Left lobe of liver (tissue), 2 donors: ENCODE measurements around the gene RBBP8NL. TPM values are rescaled to one million over a fixed set of nuclear protein-coding genes. Genes with fewer than 3 reads are reported as not detected.

Experiments used
- ATAC-seq: fragments of 200-7000 bp; cut with Tn5 transposase; one replicate; pipeline ENCODE4 v1.9.1; 2020; ENCODE audit warnings: mild to moderate bottlenecking, moderate library complexity
- DNase-seq: peaks from one replicate; pipeline ENCODE4 v3.0.0-alpha.2; 2020; ENCODE audit warnings: low spot score
- total RNA-seq: library from RNA; stranded (reverse); gene quantifications from one replicate; pipeline ENCODE4 v1.2.1, GENCODE V29; 2021
- donor health status: DM: no; HTN: no; CAD: no; lungs with moderate emphysema.
- donor health status: DM: no; HTN: yes; CAD: no.

Gene RBBP8NL
- total RNA-seq, 1 donor from 2014 or later, result not detected

DNA sequence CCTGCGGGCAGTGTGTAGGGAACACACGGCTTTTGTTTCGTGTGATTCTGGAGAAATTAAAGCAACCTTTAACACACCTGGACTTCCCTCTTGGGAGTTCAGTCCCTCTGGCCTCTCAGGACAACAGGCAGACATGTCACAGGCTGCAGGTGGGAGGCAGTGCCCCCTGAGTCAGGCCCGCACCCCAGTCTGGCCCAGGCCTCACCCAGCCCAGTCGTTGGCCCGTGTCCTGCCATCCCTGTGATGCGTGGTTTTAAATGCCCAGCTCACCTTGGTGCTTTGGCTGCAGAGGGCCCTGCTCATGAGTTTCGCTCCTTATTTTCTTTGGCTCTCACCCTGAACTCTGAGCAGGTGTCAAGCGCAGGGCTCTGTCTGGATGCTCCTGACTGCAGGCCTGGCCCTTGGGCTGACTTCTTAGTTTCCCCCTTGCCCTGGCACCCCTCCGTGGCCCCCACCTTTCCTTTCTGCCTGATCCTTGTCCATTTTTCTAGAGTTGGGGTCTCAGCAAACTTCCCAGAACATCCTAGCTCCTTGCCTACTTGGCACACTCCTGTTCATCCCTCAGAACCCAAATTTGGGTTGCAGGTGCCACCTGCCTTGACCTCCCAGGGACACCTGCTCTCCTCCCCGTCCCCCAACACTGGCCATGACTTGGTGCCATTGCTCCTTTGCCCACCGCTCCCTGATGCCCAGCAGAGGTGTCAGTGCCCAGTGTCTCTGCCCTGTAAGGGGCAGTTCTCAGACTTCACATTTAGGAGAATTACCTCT is 18.1 kb downstream of the RBBP8NL start:
- no peak for ATAC-seq
- no peak for DNase-seq

DNA sequence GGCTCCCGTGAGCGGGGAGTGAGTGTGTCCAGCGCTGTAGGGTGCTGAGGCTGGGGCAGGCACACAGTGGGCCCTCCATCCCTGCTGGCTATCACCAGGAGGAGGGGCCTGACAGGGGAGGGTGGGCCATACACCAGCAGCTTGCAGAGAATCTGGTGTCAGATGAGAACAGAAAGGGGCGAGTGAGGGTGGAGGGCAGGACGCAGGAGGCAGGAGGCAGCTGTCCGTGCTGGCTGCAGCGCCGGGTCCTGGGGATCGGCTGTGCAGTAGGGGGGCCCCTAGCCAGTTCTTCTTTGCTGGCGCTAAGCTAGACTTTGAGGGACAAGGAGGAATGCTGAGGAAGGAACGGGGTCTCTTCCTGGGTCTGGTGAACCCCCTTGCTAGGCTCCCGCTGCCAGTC is 18.7 kb downstream of the RBBP8NL start:
- ATAC-seq (no peak), DNase-seq (no peak)

DNA sequence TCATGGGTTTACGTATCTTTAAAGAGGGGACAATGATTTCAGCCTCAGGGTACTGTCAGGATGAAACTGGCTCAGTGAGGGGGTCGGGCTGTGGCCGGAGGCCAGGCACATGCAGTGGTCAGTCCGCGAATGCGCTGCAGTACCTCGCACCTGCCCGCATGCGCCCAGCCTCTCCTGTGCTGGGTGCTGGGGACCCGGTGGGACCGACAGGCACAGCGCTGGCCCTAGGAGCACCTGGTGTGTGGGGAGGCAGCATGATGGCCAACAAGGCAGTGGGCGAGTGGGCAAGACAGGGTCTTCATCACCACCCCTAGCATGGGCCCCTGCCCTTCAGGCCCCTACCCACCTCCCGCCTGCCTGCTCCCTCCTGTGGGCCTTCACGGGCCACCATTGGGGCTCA is 19.3 kb downstream of the RBBP8NL start:
- DNase-seq, result no peak
- no peak for ATAC-seq

DNA sequence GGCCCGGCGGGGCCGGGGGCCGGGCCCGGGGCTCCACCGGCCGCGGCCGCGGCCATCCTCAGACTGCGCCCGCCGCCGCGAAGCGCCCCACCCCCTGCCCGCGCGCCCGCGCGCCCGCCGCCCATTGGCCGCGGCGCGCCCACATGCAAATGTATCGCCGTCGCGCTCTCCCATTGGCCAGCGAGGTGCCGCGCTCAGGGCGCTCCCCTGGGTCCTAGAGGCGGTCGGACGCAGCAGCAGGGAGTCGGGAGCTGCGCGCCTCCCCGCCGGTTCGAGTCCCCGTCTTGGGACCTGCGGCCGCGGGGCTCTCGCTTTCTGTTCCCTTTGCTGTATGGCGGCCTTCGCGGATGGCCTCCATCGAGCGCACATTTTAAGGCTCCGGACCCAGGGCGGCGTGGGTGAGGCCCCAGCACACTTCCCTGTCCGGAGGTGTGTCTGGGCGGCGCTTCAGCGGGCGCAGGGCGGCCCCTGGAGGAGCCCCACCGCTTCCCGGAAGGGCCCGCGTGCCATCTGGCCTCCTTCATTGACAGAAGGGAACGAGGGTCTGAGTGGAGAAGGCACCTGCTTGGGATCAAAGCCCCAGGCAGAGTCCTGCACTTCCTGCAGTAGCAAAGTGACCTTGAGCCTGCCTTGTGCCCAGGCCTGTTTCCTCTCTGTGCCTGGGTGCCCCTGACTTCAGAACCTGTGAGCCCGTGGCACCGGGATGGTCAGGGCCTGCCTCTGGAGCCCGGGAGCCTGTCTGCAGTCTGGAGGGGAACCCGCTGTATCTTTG is 19.9 kb downstream of the RBBP8NL start, which contains the start of gene CABLES2:
Gene CABLES2, minus strand, starts transcription at position 65 of the 772 bp plus-strand sequence. Its CDS starts 9 bp downstream, at position 56.
- ATAC-seq (peak; percentile 93), DNase-seq (peak; percentile 95)

DNA sequence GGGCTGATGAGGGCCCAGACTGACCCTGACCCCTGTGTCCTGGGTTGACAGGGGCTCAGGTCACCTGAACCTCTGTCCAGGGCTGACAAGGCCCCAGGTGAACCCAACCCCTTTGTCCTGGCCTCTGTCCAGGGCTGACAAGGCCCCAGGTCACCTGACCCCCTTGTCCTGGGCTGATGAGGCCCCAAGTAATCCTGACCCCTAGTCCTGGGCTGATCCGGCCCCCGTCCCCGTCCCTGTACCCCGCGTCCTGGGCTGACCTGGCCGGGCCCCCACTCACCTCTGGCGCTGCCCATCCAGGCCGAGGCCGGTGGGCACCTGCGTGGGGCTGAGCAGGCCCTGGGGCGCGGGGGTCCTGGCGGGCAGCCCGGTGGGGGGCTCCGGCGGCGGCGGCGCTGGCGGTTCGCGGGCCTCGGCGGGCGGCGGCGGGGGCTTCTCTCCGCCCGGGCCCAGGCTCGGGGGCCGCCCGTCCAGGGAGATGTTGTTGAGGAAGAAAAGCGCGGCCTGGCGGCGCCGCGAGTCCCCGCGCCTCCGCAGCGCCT is 20.6 kb downstream of the RBBP8NL start:
- ATAC-seq, result no peak

DNA sequence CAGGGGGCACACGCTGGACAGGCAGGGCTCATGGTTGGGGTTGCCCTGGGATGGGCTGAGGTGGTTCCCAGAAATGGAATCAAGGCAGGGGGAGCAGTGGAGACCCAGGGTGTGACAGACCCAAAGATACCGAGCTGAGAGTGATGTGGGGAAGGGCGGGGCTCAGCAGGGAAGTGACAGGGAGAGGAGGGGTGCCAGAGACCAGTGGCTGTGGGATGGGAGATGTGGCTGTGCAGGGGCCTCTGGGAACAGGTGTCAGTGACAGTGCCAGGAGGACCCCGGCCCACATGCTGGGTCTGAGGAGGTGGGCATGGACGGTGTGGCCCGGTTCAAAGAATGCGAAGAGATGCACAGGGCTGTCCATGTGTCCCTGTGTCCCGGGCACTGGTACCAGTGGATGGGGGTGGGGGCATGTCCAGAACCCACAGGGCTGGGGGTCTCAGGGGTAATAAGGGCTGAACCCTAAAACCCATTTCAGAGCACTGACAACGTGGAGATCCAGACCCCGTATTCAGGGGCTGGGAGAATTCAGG is 21.3 kb downstream of the RBBP8NL start:
- ATAC-seq, result no peak

More for the DNA sequence above, 20.6 kb downstream of the RBBP8NL start:
- DNase-seq, result peak; percentile 66

DNA sequence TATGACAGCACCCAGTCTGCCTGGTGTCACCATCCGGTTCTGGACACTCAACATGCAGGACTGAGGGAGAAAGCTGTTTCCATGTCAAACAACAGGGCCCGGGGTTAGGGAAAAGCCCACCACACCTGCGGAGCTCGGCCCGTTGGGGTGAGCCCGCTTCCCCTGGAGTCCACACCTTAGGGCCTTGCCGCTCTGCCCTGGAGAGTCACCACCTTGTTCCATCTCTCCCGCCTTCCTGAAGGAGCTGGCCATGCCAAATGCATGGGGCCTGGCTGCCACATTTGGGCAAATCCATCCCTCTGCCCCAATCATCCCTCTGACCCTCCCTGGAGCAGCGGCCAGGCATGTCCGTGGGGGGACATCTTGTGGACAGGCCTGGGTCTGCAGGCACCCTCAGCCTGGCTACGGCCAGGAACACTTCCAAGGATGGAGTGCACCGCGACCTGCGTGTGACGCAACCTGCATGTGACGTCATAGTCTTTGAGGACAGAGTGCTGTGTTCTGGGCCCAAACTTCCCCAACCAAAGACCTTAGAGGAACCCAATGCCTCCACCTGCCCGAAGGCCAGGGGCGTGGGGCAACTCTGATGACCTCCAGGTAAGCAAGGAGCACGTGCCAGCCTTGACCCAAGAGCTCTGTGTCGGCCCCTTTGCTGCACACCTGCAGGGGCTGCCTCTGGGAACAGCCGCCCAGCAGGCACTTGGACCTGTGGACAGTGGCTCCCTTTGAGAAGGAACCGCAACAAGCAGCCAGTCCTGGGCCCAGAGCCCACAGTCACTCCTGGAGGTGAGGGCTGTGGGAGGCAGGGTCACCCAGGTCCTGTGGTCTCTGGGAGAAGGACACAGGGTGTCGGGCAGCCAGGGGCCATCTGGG is 22.0 kb downstream of the RBBP8NL start:
- peak; percentile 45 for ATAC-seq
- peak; percentile 66 for DNase-seq

More for the DNA sequence above, 21.3 kb downstream of the RBBP8NL start:
- no peak for DNase-seq

DNA sequence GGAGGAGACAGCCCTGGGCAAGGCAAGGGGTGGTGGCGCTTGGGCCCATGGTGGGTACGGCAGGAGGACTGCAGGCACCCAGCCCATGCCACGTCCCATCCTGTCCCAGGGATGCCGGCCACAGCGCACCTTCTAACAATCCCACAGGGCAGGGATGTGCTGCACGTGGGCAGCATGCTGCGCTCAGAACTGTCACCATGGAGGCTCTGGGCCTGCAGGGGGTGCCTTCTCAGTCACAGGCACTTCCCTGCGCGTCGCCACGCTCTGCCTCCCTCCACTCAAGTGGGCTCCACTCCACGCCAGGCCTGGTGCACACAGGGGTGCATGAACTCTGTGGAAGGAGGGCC is 22.6 kb downstream of the RBBP8NL start:
- DNase-seq, result no peak
- no peak for ATAC-seq

DNA sequence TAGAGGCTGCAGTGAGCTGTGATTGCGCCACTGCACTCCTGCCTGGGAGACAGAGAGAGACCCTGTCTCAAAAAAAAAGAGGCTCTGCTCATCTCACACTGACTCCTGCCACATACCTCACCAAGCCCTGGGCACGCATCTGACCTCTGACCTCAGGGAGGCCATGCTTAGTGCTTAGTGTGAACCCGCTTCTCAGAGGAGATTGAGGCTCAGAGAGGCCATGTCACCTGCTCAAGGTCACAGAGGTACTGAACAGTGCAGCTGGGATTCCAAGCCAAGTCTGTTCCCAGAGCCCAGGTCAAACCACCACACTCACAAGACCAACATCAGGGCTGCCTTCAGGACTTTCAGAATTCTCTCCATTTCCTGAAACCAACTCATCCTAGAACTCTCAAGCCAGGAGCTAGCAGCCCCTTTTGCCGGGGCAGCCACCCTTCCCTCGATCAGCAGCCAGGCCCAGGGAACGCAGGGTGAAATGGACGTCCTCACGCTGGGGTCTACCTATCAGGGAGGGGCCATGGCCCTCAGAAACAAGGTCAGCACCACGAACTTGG is 23.1 kb downstream of the RBBP8NL start:
- ATAC-seq (no peak), DNase-seq (no peak)

DNA sequence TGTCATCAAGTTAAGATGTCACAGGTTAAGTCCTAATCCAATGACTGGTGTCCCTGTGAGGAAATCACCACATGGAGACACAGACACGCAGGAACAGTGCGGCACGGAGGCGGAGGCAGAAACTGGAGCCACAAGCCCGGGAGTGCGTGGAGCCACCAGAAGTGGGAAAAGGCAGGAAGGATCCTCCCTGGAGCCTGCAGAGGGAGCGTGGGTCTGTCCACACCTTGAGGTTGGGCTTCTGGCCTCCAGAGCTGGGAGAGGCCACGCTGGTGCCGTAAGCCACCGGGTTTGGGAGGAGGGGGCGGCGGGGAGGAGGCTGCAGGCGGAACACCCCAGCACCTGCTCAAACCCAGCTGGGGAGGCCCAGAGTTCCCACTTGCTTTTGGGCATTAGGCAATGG is 24.0 kb downstream of the RBBP8NL start:
- DNase-seq, result no peak
- ATAC-seq, result no peak

DNA sequence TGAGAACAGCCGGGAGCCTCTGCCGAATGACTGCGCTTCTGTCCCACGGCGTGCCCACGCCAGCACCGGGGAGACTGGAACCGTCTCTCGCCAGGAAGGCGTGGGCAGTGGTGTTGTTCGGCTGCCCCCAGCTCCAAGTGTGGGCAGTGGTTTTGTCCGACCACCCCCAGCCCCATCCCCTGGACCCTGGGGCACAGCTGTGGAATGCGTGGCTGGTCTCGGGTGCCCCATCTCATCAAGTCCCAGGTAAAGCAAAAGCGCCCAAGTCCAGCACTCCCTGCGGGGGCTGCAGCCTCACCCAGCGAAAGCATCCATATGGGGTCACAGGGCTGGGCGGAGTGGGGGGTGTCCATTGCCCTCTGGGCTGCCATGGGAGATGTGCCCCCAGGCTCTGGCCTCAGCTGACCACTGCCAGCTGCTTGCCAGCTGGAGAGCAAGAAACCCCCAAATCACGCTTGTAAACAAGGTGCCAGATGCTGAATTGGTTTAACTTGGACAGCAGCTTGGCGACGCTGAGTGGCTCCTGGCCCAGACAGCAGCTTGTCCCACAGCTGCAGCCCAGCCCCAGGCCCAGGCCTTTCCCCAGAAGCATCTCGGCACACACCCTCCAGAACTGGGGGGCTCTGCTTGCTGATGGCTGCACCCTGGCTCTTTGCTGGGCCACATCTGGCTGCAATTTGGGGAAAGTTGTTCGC is 24.7 kb downstream of the RBBP8NL start:
- ATAC-seq, result no peak
- DNase-seq, result no peak

DNA sequence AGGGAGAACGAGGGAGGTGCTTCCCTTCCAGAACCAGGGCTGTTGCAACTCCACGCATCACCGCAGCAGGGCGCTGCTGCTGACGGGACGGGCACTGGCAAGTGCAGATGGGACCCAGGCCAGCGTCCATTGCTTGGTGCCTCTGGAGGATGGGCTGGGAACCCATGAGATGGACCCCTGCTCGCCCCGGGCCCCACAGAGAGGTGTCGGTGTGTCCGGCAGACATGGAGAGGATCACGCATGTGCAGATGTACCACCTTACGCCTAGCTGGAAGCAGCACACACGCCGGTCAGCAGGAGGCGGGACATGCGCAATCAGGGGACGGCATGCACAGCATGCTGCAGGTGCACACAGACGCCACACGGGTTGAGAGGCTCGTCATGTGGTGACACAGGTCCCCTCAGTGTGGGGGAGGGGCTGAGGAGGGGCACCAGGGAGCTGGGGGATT is 26.0 kb downstream of the RBBP8NL start:
- ATAC-seq, result no peak

DNA sequence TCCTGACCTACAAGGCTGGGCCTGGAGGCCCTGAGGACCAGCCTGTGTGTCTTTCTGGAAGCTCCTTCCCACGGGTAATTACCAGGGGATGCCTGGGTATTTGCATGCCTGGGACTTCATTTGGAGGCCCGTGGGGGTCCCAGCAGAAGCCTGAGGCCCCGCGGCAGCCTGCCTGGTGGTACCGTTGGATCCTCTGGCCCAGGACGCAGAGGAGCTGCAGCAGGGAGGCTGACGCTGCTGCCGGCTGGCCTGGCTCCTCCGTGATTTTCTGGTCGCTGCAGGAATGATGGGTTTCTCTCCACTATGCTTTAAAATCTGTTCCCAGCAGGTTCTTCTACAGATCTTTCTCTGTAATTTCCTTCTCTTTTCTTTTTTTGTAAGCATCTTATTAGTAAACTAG is 26.8 kb downstream of the RBBP8NL start:
- DNase-seq (no peak), ATAC-seq (no peak)

More for the DNA sequence above, 26.0 kb downstream of the RBBP8NL start:
- DNase-seq, result no peak

DNA sequence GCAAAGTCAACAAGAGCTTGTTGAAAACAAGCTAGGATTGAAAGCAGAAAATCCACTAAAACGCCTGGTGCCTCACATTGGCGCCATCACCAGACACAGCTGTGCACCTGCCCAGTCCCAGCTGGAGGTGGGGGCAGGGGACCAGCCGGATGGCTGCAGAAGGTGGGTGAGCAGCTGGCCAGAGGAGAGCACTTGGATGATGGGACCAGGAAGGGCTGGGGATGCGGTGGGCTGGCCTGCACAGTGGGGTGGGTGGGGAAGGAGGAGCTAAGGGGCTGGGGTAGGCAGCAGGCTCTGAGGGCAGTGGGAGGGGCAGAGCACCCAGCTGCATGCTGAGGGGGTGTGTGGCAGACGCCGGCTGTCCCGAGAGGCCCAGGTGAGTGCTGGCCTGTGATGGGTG is 27.3 kb downstream of the RBBP8NL start:
- ATAC-seq (no peak), DNase-seq (no peak)

DNA sequence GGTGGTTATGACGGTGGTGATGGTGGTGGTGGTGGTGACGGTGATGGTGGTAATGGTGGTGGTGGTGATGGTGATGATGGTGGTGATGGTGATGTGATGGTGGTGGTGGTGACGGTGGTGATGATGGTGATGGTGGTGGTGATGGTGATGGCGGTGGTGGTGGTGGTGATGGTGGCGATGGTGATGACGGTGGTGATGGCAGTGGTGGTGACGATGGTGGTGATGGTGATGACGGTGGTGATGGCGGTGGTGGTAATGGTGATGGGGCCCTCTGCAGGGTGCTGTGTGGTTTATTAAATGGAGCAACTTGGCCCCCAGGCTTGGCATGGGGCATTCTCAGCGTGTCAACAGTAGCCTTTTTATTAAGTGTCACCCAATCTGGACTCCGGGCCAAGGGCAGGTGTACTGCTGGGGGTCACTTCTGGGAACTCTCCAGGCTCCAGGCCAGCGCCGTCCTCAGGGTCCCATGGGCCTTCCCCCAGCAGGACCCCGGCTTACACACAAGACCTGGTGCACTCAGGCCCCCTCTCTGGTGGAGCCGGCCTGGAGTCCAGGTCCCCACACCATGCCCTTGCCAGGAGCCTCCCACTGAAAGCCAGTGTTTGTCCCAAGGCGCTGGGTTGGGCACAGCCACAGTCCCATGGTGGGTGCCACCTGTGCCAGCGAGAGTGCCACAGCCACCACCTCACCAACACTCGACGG is 29.1 kb downstream of the RBBP8NL start:
- ATAC-seq, result no peak
- no peak for DNase-seq

DNA sequence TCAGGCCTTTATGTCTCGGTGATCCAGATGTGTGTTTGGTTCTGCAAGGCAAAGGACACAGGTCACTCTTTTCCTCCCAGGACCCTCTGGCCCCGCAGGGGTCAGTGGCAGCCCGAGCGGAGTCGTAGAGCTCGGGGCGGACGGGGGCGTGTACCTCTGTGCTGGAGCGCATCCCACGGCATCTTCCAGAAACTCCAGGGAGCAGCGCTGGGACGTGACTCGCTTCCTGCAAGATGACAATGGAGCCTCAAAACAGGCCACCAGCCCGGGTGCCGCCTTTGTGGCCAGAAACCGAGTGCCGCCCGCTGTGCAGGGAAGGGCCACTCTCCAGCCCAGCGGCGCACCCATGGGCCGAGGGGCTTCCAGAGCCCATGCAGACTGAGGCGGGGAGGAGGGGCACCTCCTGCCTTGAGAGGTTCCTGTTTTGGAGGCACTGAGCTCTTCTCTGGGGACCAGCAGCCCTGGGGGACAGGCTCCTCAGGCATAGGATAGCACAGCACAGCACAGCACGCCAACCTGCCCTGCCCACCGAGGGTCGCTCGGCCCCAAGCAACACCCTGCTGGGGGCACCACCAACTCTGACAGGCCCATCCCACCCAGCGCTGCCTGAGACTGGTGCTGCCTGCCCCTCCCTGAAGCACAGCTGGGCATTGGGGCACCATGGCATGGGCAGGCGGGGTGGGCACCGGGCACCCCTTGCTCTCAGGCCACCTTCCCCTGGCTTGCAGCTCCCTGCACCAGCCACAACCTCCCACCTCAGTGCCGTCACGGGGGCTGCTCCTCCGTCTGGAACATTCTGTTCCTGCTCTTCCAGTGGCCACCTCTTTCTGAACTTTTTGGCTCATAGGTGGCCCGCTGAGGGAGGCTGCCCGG is 30.7 kb downstream of the RBBP8NL start:
- ATAC-seq, result no peak
- no peak for DNase-seq

DNA sequence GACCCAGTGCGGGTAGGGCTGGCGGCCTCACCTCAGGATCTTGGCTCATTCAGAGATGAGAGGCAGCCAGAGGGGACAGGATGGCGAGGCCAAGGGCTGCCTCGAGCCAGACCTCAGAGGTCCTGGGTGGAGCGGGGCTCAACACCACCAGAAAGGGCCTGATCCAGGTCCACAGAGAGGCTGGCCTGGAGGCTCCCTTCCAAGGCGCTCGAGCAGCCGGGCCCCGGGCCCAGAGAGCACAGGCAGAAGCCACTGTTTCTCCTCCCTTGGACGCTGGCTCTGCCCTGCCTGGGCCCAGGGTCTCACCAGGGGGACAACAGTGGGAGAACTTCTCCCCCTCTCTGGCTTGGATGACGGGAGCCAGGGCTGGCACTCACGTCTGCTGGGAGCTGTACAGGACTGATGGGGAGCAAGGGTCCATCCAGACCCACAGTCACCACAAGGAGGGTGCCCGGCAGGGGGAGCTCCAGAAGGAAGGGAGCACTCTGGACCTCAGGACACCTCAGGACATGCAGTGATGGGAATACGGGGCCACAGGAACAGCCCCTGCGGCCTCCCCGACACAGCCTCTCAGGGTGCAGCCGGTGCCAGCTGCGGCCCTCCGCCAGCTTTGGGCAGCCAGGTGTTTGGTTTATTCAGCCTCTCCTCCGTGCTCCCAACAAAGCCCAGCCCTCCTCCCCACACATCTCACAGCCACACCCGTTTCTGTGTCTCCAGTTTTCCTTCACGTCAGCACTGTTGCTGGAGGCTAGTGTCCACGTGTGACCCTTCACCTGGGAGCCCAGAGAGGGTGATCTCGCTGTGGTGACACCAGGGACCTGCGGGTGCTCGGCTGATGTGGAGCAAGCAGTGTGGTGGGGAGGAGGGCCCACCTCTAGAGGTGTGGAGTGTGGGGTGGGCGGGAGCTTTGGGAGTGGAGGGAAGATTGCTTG is 31.8 kb downstream of the RBBP8NL start:
- DNase-seq (no peak), ATAC-seq (no peak)
